OCI-LY3 (cell line): ENCODE results near the gene LRGUK.

Experiments
- H2AFZ ChIP-seq: fragments of 200-600, 300-600 bp; shearing (Covaris generic); 2 replicates; pipeline ENCODE4 v1.6.0; 2014; ENCODE audit warnings: antibody characterized with exemption, low read depth, low read length
- H3K27ac ChIP-seq: fragments of 200-600, 300-600 bp; sonication (generic); 2 replicates; pipeline ENCODE4 v1.5.1; 2014; ENCODE audit warnings: mild to moderate bottlenecking, low read length, moderate library complexity, mixed read lengths
- H3K27me3 ChIP-seq: fragments of 200-600, 300-600 bp; sonication (generic); 2 replicates; pipeline ENCODE4 v1.6.1; 2014; ENCODE audit warnings: low read depth, low read length, mixed read lengths
- H3K36me3 ChIP-seq: fragments of 200-600, 300-600 bp; sonication (generic); replicated peaks from 2 replicates; pipeline ENCODE3; 2014; ENCODE audit warnings: low read depth, low read length, mixed read lengths
- H3K4me1 ChIP-seq: fragments of 300-600, 200-600 bp; sonication (generic); 2 replicates; pipeline ENCODE4 v1.6.1; 2014; ENCODE audit warnings: low read length, mixed read lengths
- H3K4me2 ChIP-seq: fragments of 200-600, 300-600 bp; sonication (generic); 2 replicates; pipeline ENCODE4 v1.6.1; 2014; ENCODE audit warnings: low read length, mixed read lengths
- H3K4me3 ChIP-seq: fragments of 300-600, 200-600 bp; sonication (generic); 2 replicates; pipeline ENCODE4 v1.5.1; 2014; ENCODE audit warnings: antibody characterized with exemption, mild to moderate bottlenecking, low read length, moderate library complexity
- H3K79me2 ChIP-seq: fragments of 300-600, 200-600 bp; shearing (Covaris generic); 2 replicates; pipeline ENCODE4 v1.6.1; 2014; ENCODE audit warnings: mild to moderate bottlenecking, low read length, mixed read lengths
- H3K9ac ChIP-seq: fragments of 300-600, 200-600 bp; shearing (Covaris generic); 2 replicates; pipeline ENCODE4 v1.6.0; 2014; ENCODE audit warnings: mild to moderate bottlenecking, low read length, moderate library complexity
- H3K9me3 ChIP-seq: fragments of 200-600, 300-600 bp; shearing (Covaris generic); 2 replicates; pipeline ENCODE4 v1.6.1; 2014; ENCODE audit warnings: low read length, mixed read lengths; ENCODE audit not compliant: insufficient read depth
- H4K20me1 ChIP-seq: fragments of 200-600, 300-600 bp; sonication (generic); 2 replicates; pipeline ENCODE4 v1.6.1; 2016; ENCODE audit warnings: low read length, mixed read lengths; ENCODE audit not compliant: insufficient read depth
- EZH2phosphoT487 ChIP-seq: fragments of 200-600 bp; shearing (Covaris generic); IDR thresholded peaks from 2 replicates; pipeline ENCODE4 v1.6.1; 2018; ENCODE audit warnings: antibody characterized with exemption, mixed run types, low read depth
- TF ChIP-seq, protein P1 (sequence below): fragments of 200-600, 300-600 bp; sonication (generic); IDR thresholded peaks from 2 replicates; pipeline ENCODE4 v1.5.1; 2014; ENCODE audit warnings: antibody characterized with exemption, low read length, low read depth

Gene LRGUK

DNA sequence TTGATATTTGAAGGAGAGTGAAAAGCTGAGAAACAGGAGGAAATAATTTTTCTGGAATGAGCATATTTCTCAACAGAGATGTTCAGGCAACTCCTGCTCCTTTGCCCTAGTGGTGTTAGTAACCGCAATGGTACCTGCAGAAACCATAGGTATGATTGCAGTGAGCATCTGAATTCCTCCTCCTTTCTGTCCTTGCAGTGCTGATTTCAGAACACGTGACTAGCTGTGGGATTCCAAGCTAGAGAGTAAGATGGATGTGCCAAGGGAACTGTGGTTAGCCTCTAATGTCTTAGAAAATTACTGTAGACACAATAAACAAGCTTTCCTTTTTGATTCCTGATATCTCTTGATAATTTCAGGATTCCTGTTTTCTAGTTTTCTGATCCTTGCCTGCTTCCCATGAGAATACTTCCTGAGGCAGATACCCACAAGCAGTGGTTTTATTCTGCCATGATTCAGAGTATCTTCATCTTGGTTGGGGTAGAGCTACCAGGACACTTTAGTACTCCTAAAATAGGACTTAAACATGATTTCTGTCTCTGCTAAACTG, 27.5 kb downstream of the LRGUK start:
- no peaks in the 10 kb centered on the region for H3K9me3 ChIP-seq
- no peaks in the 10 kb centered on the region for H3K79me2 ChIP-seq
- H3K4me2 ChIP-seq, result no peak overlapping the region
- no peak overlapping the region for H2AFZ ChIP-seq
- H3K9ac ChIP-seq, result no peak overlapping the region
- H3K4me1 ChIP-seq, result no peaks in the 10 kb centered on the region
- no peaks in the 10 kb centered on the region for H3K36me3 ChIP-seq
- H3K27me3 ChIP-seq, result no peaks in the 10 kb centered on the region
- no peak overlapping the region for H3K4me3 ChIP-seq
- H3K27ac ChIP-seq, result no peak overlapping the region
- no peaks in the 10 kb centered on the region for H4K20me1 ChIP-seq
- TF ChIP-seq EZH2phosphoT487, result no peak
- TF ChIP-seq, protein P1, sequence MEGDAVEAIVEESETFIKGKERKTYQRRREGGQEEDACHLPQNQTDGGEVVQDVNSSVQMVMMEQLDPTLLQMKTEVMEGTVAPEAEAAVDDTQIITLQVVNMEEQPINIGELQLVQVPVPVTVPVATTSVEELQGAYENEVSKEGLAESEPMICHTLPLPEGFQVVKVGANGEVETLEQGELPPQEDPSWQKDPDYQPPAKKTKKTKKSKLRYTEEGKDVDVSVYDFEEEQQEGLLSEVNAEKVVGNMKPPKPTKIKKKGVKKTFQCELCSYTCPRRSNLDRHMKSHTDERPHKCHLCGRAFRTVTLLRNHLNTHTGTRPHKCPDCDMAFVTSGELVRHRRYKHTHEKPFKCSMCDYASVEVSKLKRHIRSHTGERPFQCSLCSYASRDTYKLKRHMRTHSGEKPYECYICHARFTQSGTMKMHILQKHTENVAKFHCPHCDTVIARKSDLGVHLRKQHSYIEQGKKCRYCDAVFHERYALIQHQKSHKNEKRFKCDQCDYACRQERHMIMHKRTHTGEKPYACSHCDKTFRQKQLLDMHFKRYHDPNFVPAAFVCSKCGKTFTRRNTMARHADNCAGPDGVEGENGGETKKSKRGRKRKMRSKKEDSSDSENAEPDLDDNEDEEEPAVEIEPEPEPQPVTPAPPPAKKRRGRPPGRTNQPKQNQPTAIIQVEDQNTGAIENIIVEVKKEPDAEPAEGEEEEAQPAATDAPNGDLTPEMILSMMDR, result no peak

DNA sequence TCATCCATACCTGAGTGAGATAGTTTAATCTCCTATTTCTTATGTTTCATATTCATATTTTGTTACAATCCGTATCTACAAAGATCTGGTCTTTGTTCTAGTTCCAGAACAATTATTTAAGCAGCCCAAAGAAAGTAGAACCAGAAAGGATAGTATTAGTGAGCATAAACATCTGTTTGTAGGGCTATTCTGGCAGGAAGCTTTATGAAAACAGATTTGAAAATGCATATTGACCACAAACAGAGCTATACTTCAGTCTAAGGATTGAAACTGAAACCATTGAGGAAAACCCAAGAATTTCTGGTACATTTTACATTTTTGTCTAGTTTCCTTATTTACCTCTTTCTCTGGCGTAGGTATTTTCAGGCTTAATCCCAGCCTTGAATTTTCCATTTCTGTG, 28.1 kb downstream of the LRGUK start:
- TF ChIP-seq, protein P1, result no peak
- H3K4me1 ChIP-seq, result no peaks in the 10 kb centered on the region
- no peaks in the 10 kb centered on the region for H3K79me2 ChIP-seq
- no peak overlapping the region for H2AFZ ChIP-seq
- no peak overlapping the region for H3K27ac ChIP-seq
- H3K4me3 ChIP-seq, result no peak overlapping the region
- no peaks in the 10 kb centered on the region for H3K27me3 ChIP-seq
- H3K36me3 ChIP-seq, result no peaks in the 10 kb centered on the region
- no peaks in the 10 kb centered on the region for H3K9me3 ChIP-seq
- H4K20me1 ChIP-seq, result no peaks in the 10 kb centered on the region
- H3K9ac ChIP-seq, result no peak overlapping the region
- no peak overlapping the region for H3K4me2 ChIP-seq

DNA sequence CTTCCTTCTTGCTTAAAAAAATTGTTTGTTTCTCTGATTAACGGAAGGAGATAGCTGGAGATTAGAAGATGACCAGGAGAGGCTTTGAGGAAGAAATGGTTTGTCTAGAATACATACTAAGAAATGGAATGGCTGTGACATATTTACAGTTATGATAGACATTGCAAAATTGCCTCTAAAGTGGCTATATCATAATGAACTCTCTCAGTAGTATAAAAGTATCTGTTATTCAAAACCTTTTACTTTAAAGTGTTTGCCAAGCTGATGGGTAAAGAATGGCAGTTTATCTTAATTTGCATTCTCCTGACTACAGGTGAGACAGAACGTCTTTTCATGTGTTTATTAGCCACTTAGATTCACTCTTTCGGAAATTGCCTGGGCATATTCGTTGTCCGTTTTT, 28.7 kb downstream of the LRGUK start:
- no peak overlapping the region for H3K27ac ChIP-seq
- TF ChIP-seq, protein P1, result no peak
- TF ChIP-seq EZH2phosphoT487, result no peak

DNA sequence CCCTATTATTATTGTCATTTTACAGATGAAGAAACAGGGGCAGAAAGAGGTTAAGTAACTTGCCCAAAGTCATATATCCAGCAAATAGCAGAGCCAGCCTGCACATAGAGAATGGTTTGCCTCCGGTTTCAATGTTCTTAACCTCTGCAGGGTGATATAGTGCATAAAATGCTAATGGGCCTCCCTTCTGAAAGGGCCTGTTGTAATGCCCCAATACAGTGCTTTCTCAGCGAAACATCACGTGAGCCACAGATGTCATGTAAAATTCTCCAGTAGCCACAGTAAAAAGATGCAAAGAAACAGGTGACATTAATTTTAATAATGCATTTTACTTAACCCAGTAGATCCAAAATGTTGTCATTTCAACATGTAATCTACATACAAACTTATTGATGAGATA, 38.1 kb downstream of the LRGUK start:
- TF ChIP-seq, protein P1, result no peak
- TF ChIP-seq EZH2phosphoT487, result no peak

More for the DNA sequence above, 28.7 kb downstream of the LRGUK start:
- Histone ChIP-seq H3K36me3 (no peaks in the 10 kb centered on the region), H3K9ac (no peak overlapping the region), H3K27me3 (0 out of 2 replicates have a peak, but pooled peaks cover 3% of the 10 kb centered on the region), H3K4me1 (no peaks in the 10 kb centered on the region), H3K79me2 (no peaks in the 10 kb centered on the region), H2AFZ (no peak overlapping the region), H4K20me1 (no peaks in the 10 kb centered on the region), H3K4me3 (no peak overlapping the region), H3K9me3 (no peaks in the 10 kb centered on the region), H3K4me2 (no peak overlapping the region)

More for the DNA sequence above, 38.1 kb downstream of the LRGUK start:
- Histone ChIP-seq H3K4me1 (no peaks in the 10 kb centered on the region), H3K36me3 (no peaks in the 10 kb centered on the region), H2AFZ (no peak overlapping the region), H3K27me3 (0 out of 2 replicates have a peak, but pooled peaks cover 4% of the 10 kb centered on the region), H4K20me1 (no peaks in the 10 kb centered on the region), H3K4me2 (no peak overlapping the region), H3K9me3 (no peaks in the 10 kb centered on the region), H3K79me2 (no peaks in the 10 kb centered on the region), H3K27ac (no peak overlapping the region), H3K4me3 (no peak overlapping the region), H3K9ac (no peak overlapping the region)
